ENCODE results near the gene CDKAL1.

DNA sequence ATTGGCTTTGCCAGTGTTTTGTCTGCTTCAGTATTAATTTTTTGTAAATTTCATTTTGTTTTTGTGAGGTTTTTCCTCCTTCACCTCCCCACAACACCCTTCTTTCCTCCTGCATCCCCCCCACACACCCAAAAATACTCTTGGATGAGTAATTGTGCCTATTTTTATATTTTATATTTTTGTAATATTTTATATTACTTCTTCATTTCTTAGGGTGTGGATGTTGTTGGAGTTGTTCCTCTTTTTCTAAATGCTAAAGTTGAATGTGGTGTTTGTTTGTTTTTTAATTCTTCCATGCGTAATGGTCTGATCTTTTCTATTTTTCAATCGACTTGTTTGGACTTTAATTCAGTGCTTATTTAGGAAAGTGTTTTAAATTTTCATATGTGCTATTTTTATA lies 638.8 kb downstream of the CDKAL1 start:
- TF ChIP-seq SNAI2 (CRISPR knock-in tag; IDR thresholded peaks at IDR 0.05) (no peak), GLIS3 (CRISPR knock-in tag; IDR thresholded peaks at IDR 0.05) (no peak), ZC3H10 (CRISPR knock-in tag; IDR thresholded peaks at IDR 0.05) (no peak), ISL1 (CRISPR knock-in tag; IDR thresholded peaks at IDR 0.05) (no peak), TOX (CRISPR knock-in tag; IDR thresholded peaks at IDR 0.05; ENCODE audit: borderline replicate concordance) (no peak)

Data from SK-N-SH treated with all-trans-retinoic acid at 6 μM for 48 hours (cell line).